ENCODE measurements around the gene MAGEF1. TPM values are rescaled to one million over a fixed set of nuclear protein-coding genes. Genes with fewer than 3 reads are reported as not detected.

Gene MAGEF1
- total and polyA plus RNA-seq, 2 of the 8 experiments (the other 6 are each of a cell fraction or from before 2014, with no cell fraction given): 26.5 to 56.7 TPM

GRCh38 chr3:184752361-184752760 is 40.5 kb upstream of the MAGEF1 start (continued):
- TF ChIP-seq NANOG (IDR thresholded peaks at IDR 0.05; ENCODE audit: insufficient read depth, low read depth, low read length, poor library complexity, severe bottlenecking) (no peak), SRF (IDR thresholded peaks at IDR 0.05; ENCODE audit: low read depth, low read length) (no peak)
